HCT116 (cell line): ENCODE measurements around the gene DCP1A. TPM values are rescaled to one million over a fixed set of nuclear protein-coding genes. Genes with fewer than 3 reads are reported as not detected.

Experiments used
- ATAC-seq: fragments of 200-7000 bp; cut with Tn5 transposase; 2 replicates; pipeline ENCODE4 v1.9.1; 2020; ENCODE audit warnings: mild to moderate bottlenecking, moderate library complexity
- BruUV-seq: library from RNA; stranded (reverse); fragments of 400-500 nt; replicated peaks from 2 replicates; lab custom pipeline; 2021; lab: Mats Ljungman, UMichigan
- CTCF ChIA-PET: fragments of 300-600 bp; sonication (Branson Sonifier 250); formaldehyde crosslinking; loops from one replicate; lab custom pipeline; 2021; ENCODE audit warnings: antibody characterized with exemption; lab: Charles Lee
- POLR2A ChIA-PET: fragments of 300-600, 350-600 bp; sonication (Branson Sonifier 250); formaldehyde crosslinking; loops from one replicate; lab custom pipeline; 2021; ENCODE audit warnings: antibody characterized with exemption; lab: Charles Lee
- RAD21 ChIA-PET, 2 experiments: fragments of 300-600 bp; sonication (Branson Sonifier 250); formaldehyde crosslinking; loops; one replicate each; lab custom pipeline; 2023; ENCODE audit warnings: low total read pairs in 2 of 2; ENCODE audit not compliant: uncharacterized antibody in 2 of 2, unreplicated experiment in 2 of 2, low non-redundant PET in 1 of 2; lab: Charles Lee
- DNase-seq: peaks from one replicate; pipeline ENCODE4 v3.0.0-alpha.2; 2010; ENCODE audit warnings: low read depth, low spot score
- H2AFZ ChIP-seq: fragments of 200-600 bp; shearing (Covaris generic), sonication (generic); 2 replicates; pipeline ENCODE4 v1.6.1; 2017; ENCODE audit warnings: low read depth, mixed run types, mixed read lengths, antibody characterized with exemption, low read length; ENCODE audit not compliant: poor library complexity, severe bottlenecking
- H3K27ac ChIP-seq: 2 replicates; pipeline ENCODE4 v1.5.1; 2012; ENCODE audit warnings: low read depth, low read length
- H3K27me3 ChIP-seq: fragments of 200-600 bp; sonication (generic); 2 replicates; pipeline ENCODE4 v1.6.1; 2016; ENCODE audit warnings: mixed run types, low read length, mixed read lengths; ENCODE audit not compliant: insufficient read depth
- H3K36me3 ChIP-seq, 2 experiments: fragments of 200-500 bp in 1 of 2; fragments of 200-600 bp in 1 of 2; sonication (Bioruptor generic) in 1 of 2; sonication (generic) in 1 of 2; 2 replicates each; pipeline versions ENCODE4 v1.5.1 to v1.6.1; 2014 to 2016; ENCODE audit warnings: low read length in 2 of 2, inconsistent platforms in 1 of 2, mixed read lengths in 1 of 2, mixed run types in 1 of 2; ENCODE audit not compliant: insufficient read depth in 2 of 2, control insufficient read depth in 1 of 2
- H3K4me1 ChIP-seq, 2 experiments: fragments of 200-600 bp in 1 of 2; sonication (generic) in 1 of 2; 2 replicates each; pipeline versions ENCODE4 v1.5.1 to v1.6.1; 2012 to 2017; ENCODE audit warnings: low read length in 2 of 2, inconsistent platforms in 1 of 2, mild to moderate bottlenecking in 1 of 2, mixed read lengths in 1 of 2, mixed run types in 1 of 2, moderate library complexity in 1 of 2; ENCODE audit not compliant: insufficient read depth in 2 of 2, control insufficient read depth in 1 of 2
- H3K4me2 ChIP-seq: fragments of 200-600 bp; sonication (generic); 2 replicates; pipeline ENCODE4 v1.6.1; 2017; ENCODE audit warnings: mixed run types, low read length, mixed read lengths
- H3K4me3 ChIP-seq, 2 experiments: fragments of 200-600 bp in 1 of 2; sonication (generic) in 1 of 2; replicated peaks in 1 of 2; 2 replicates each; pipeline ENCODE4 v1.5.1; 2011 to 2016; ENCODE audit warnings: low read length in 2 of 2, control low read depth in 1 of 2, low read depth in 1 of 2, mild to moderate bottlenecking in 1 of 2, mixed read lengths in 1 of 2, mixed run types in 1 of 2
- H3K79me2 ChIP-seq: fragments of 200-600 bp; sonication (generic); 2 replicates; pipeline ENCODE4 v1.6.1; 2017; ENCODE audit warnings: mild to moderate bottlenecking, mixed run types, low read length, moderate library complexity, mixed read lengths; ENCODE audit not compliant: insufficient read depth
- H3K9ac ChIP-seq: fragments of 200-600 bp; sonication (generic); 2 replicates; pipeline ENCODE4 v1.6.1; 2016; ENCODE audit warnings: low read length, mixed read lengths
- H3K9me2 ChIP-seq: fragments of 200-600 bp; sonication (generic), shearing (Covaris generic); 2 replicates; pipeline ENCODE4 v1.6.1; 2017; ENCODE audit warnings: mixed run types, mild to moderate bottlenecking, moderate library complexity; ENCODE audit not compliant: insufficient read depth
- H3K9me3 ChIP-seq, 2 experiments: fragments of 200-500 bp in 1 of 2; fragments of 200-600 bp in 1 of 2; sonication (Bioruptor generic) in 1 of 2; sonication (generic) in 1 of 2; 2 replicates each; pipeline ENCODE4 v1.6.1; 2014 to 2017; ENCODE audit warnings: low read length in 2 of 2, mixed read lengths in 2 of 2, inconsistent platforms in 1 of 2, low read depth in 1 of 2, mild to moderate bottlenecking in 1 of 2, mixed run types in 1 of 2, moderate library complexity in 1 of 2; ENCODE audit not compliant: control insufficient read depth in 1 of 2, insufficient read depth in 1 of 2
- H4K20me1 ChIP-seq: fragments of 200-600 bp; sonication (generic), shearing (Covaris generic); 2 replicates; pipeline ENCODE4 v1.6.1; 2017; ENCODE audit warnings: mixed run types, mild to moderate bottlenecking, moderate library complexity; ENCODE audit not compliant: insufficient read depth
- ATF3 ChIP-seq: IDR thresholded peaks from 2 replicates; pipeline ENCODE4 v1.6.1; 2012
- CBX3 ChIP-seq: IDR thresholded peaks from 2 replicates; pipeline ENCODE4 v1.6.1; 2012; ENCODE audit warnings: low read depth
- CEBPB ChIP-seq: IDR thresholded peaks from 2 replicates; pipeline ENCODE4 v1.6.1; 2012; ENCODE audit warnings: low read depth
- EGR1 ChIP-seq: IDR thresholded peaks from 2 replicates; pipeline ENCODE4 v1.6.1; 2012; ENCODE audit warnings: low read depth
- EZH2 ChIP-seq: fragments of 200-600 bp; sonication (generic); IDR thresholded peaks from 2 replicates; pipeline ENCODE4 v1.6.1; 2017; ENCODE audit warnings: antibody characterized with exemption, mixed run types
- EZH2phosphoT487 ChIP-seq: fragments of 200-600 bp; IDR thresholded peaks from 2 replicates; pipeline ENCODE4 v1.6.1; 2018; ENCODE audit warnings: antibody characterized with exemption, borderline replicate concordance
- FOSL1 ChIP-seq: IDR thresholded peaks from 2 replicates; pipeline ENCODE4 v1.6.1; 2012; ENCODE audit warnings: low read depth
- POLR2A ChIP-seq: IDR thresholded peaks from 2 replicates; pipeline ENCODE4 v1.7.0; 2011; ENCODE audit warnings: borderline replicate concordance; ENCODE audit not compliant: insufficient read depth, insufficient read length; ENCODE audit errors: extremely low read depth
- POLR2AphosphoS5 ChIP-seq: IDR thresholded peaks from 2 replicates; pipeline ENCODE4 v1.6.1; 2011; ENCODE audit warnings: mild to moderate bottlenecking, low read depth, low read length, moderate library complexity
- RAD21 ChIP-seq: IDR thresholded peaks from 2 replicates; pipeline ENCODE4 v1.6.1; 2012; ENCODE audit warnings: low read depth, mild to moderate bottlenecking
- SIN3A ChIP-seq: IDR thresholded peaks from 2 replicates; pipeline ENCODE4 v1.6.1; 2012; ENCODE audit warnings: low read depth
- SRF ChIP-seq: IDR thresholded peaks from 2 replicates; pipeline ENCODE4 v1.6.1; 2012; ENCODE audit warnings: low read depth
- TCF7L2 ChIP-seq: IDR thresholded peaks from 2 replicates; pipeline ENCODE4 v1.7.0; 2011; ENCODE audit warnings: borderline replicate concordance, inconsistent platforms; ENCODE audit not compliant: insufficient read depth, insufficient read length; ENCODE audit errors: extremely low read depth
- YY1 ChIP-seq: IDR thresholded peaks from 2 replicates; pipeline ENCODE4 v1.6.1; 2011; ENCODE audit warnings: low read length, low read depth, moderate library complexity, mild to moderate bottlenecking; ENCODE audit not compliant: insufficient replicate concordance; ENCODE audit errors: extremely low read depth
- ZFX ChIP-seq: fragments of 450-650 bp; IDR thresholded peaks from 2 replicates; pipeline ENCODE4 v1.6.1; 2017
- ZNF274 ChIP-seq: fragments of 200-500 bp; sonication (Bioruptor generic); IDR thresholded peaks from 2 replicates; pipeline ENCODE4 v1.6.1; 2014; ENCODE audit warnings: mild to moderate bottlenecking, low read depth, low read length, inconsistent platforms
- intact Hi-C: fragments of 100-400 bp; cut with micrococcal nuclease; formaldehyde crosslinking; loops from 2 replicates; pipeline ENCODE4 v1.10.0; 2022
- total RNA-seq: library from RNA; stranded (reverse); gene quantifications from one replicate; pipeline ENCODE4 v1.2.1, GENCODE V29; 2021; ENCODE audit not compliant: unreplicated experiment
- TF ChIP-seq, protein P1 (sequence below): IDR thresholded peaks from 2 replicates; pipeline ENCODE4 v1.6.1; 2012

DCP1A gene
- total RNA-seq, 1 experiment from 2014 or later, result 33.2 TPM

- TF ChIP-seq SRF (no peak), POLR2AphosphoS5 (no peak), CEBPB (no peak)
Measured at GRCh38 chr3:53384465-53385423, 37.4 kb upstream of the DCP1A start (continued).

- no peak for DNase-seq
- CTCF ChIA-PET, result no interaction called here
Measured at GRCh38 chr3:53382106-53382505, 34.8 kb upstream of the DCP1A start.

More at GRCh38 chr3:53382106-53382505, 34.8 kb upstream of the DCP1A start:
- intact Hi-C loops, result no loop called here
- Histone ChIP-seq H3K27ac (no peak overlapping the region), H3K4me3 (no peak overlapping the region), H3K79me2 (no peaks in the 10 kb centered on the region), H3K9me2 (no peaks in the 10 kb centered on the region), H3K36me3 (no peaks in the 10 kb centered on the region), H2AFZ (no peak overlapping the region), H3K4me2 (no peak overlapping the region), H3K4me1 (no peaks in the 10 kb centered on the region), H4K20me1 (no peaks in the 10 kb centered on the region), H3K9me3 (no peaks in the 10 kb centered on the region), H3K27me3 (peaks cover 13% of the 10 kb centered on the region), H3K9ac (no peak overlapping the region)
- TF ChIP-seq FOSL1, result no peak
- no peak for TF ChIP-seq EZH2phosphoT487
- no peak for TF ChIP-seq RAD21
- TF ChIP-seq CBX3, result no peak
- no peak for TF ChIP-seq EZH2
- no peak for TF ChIP-seq ATF3
- no peak for TF ChIP-seq ZFX
- no peak for TF ChIP-seq TCF7L2
- TF ChIP-seq SRF, result no peak
- TF ChIP-seq EGR1, result no peak
- no peak for TF ChIP-seq SIN3A
- no peak for TF ChIP-seq POLR2AphosphoS5
- TF ChIP-seq, protein P1, sequence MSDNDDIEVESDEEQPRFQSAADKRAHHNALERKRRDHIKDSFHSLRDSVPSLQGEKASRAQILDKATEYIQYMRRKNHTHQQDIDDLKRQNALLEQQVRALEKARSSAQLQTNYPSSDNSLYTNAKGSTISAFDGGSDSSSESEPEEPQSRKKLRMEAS, result no peak
- no peak for TF ChIP-seq YY1
- TF ChIP-seq ZNF274, result no peak
- no peak for TF ChIP-seq POLR2A
- no peak for ATAC-seq
- POLR2A ChIA-PET, result no interaction called here
- BruUV-seq, result no TSS peak
- RAD21 ChIA-PET, result no interaction called here
